Pericardium fibroblast (primary cell): Measurements from ENCODE around the gene ASB18. TPM values are rescaled to one million over a fixed set of nuclear protein-coding genes. Genes with fewer than 3 reads are reported as not detected.

ENCODE experiments used
- total RNA-seq: library from RNA; depleted of rRNA; stranded (reverse); fragments of >200 nt; gene quantifications from 2 replicates; pipeline ENCODE4 v1.2.3, GENCODE V29; 2015

The ASB18 gene
- not detected in 2 replicates for total RNA-seq

GRCh38 chr2:236264256-236264655 lies at the start of gene ASB18:
Gene ASB18, minus strand, starts transcription at chr2:236264406. Its CDS starts 61 bp downstream, at chr2:236264345.

GRCh38 chr2:236168110-236169080 lies 95.8 kb downstream of the ASB18 start, which contains the start of gene GBX2:
Gene GBX2, minus strand, starts transcription at chr2:236168386. Its CDS starts 415 bp downstream, at chr2:236167971.

Other genes starting within 250 kb of the ASB18 start
- gene GBX2, start 96.0 kb downstream of the ASB18 start, total RNA-seq = not detected in 2 replicates